Mononuclear cell (primary cell): ENCODE data around the gene CC2D1A. TPM values are rescaled to one million over a fixed set of nuclear protein-coding genes. Genes with fewer than 3 reads are reported as not detected.

Experiments
- H3K27me3 ChIP-seq: 2 replicates; pipeline ENCODE4 v1.6.0; 2011; ENCODE audit warnings: low read length, control low read depth; ENCODE audit not compliant: insufficient read depth
- H3K4me1 ChIP-seq: 2 replicates; pipeline ENCODE4 v1.5.1; 2011; ENCODE audit warnings: mild to moderate bottlenecking, low read length, control low read depth; ENCODE audit not compliant: insufficient read depth
- H3K4me3 ChIP-seq: 2 replicates; pipeline ENCODE4 v1.5.1; 2011; ENCODE audit warnings: mild to moderate bottlenecking, low read length, moderate library complexity
- H3K9me3 ChIP-seq: 2 replicates; pipeline ENCODE4 v1.5.1; 2011; ENCODE audit warnings: low read depth, mild to moderate bottlenecking, control low read depth, low read length
- total RNA-seq: library from RNA; depleted of rRNA; stranded (reverse); fragments of >200 nt; gene quantifications from one replicate; pipeline ENCODE4 v1.2.3, GENCODE V29; 2012

CC2D1A gene
- total RNA-seq, 1 donor, result 8.2 TPM

- Histone ChIP-seq H3K9me3 (no peaks in the 10 kb centered on the region), H3K4me3 (no peak overlapping the region), H3K27me3 (no peaks in the 10 kb centered on the region), H3K4me1 (peaks cover 18% of the 10 kb centered on the region)
These were observed 48.2 kb downstream of the CC2D1A start for GRCh38 chr19:13954185-13954584.

- no peaks in the 10 kb centered on the region for H3K27me3 ChIP-seq
- no peak overlapping the region for H3K4me3 ChIP-seq
- peaks cover 18% of the 10 kb centered on the region for H3K4me1 ChIP-seq
- H3K9me3 ChIP-seq, result no peaks in the 10 kb centered on the region
These were observed 49.8 kb downstream of the CC2D1A start for GRCh38 chr19:13955662-13956364.

DNA sequence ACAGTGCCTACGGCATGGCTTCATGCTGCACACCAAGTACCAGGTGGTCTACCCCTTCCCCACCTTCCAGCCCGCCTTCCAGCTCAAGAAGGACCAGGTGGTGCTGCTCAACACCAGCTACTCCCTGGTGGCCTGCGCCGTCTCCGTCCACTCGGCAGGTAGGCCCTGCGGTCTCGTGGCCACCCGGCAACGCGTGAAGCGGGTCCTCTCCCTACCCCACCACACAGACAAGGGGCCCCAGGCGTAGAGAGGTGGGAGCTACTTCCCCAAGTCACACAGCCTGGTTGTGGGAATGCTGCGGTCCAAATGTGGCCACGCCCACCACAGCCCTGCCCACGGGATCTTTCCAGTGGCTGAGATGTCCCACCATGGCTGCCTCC lies 50.4 kb downstream of the CC2D1A start:
- no peak overlapping the region for H3K4me3 ChIP-seq
- no peaks in the 10 kb centered on the region for H3K27me3 ChIP-seq
- no peaks in the 10 kb centered on the region for H3K9me3 ChIP-seq
- H3K4me1 ChIP-seq, result peaks cover 18% of the 10 kb centered on the region

DNA sequence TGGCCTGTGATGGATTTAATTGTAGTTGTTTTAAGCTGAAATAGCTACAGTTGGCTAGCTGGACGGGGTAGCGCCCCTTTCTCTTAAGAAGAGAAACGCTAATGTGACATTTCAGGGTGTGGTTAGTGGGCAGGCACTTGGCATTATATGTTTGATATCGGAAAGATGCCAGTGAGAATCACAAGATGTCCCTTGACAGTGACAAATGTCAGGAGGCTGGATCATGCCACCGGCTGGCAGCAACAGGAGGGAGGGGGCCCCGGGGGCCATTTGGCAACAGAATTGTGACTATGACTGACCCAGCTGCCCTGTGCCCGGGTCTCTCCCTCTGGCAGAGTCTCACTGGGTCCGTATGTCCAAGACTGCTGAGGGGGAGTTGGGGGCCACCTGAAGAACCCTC lies 51.0 kb downstream of the CC2D1A start:
- no peak overlapping the region for H3K4me3 ChIP-seq
- no peaks in the 10 kb centered on the region for H3K9me3 ChIP-seq
- H3K27me3 ChIP-seq, result no peaks in the 10 kb centered on the region
- H3K4me1 ChIP-seq, result peaks cover 12% of the 10 kb centered on the region

DNA sequence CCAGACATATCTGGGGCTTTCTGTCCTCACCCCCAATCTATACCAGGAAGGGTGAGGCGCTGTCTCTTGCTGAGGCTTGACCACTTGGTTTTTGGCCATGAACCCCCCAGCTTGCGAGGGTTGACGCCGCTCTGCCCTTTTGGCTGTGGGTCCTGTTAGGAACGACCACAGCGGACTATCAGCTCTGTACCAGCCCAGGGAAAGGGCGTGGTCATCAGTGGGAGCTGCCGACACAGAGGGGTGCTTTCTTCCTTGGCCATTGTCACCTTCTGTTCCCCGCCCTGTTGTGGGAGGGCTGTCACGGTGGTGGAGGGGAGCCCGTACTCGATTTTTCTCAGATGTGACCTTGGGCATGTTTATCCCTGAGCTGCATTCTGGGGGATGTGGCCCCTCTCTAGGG lies 52.0 kb downstream of the CC2D1A start:
- Histone ChIP-seq H3K27me3 (no peaks in the 10 kb centered on the region), H3K4me3 (no peak overlapping the region), H3K4me1 (peaks cover 10% of the 10 kb centered on the region), H3K9me3 (no peaks in the 10 kb centered on the region)

- no peak overlapping the region for H3K4me3 ChIP-seq
- H3K4me1 ChIP-seq, result no peaks in the 10 kb centered on the region
- H3K9me3 ChIP-seq, result no peaks in the 10 kb centered on the region
- no peaks in the 10 kb centered on the region for H3K27me3 ChIP-seq
These were observed 53.4 kb downstream of the CC2D1A start for GRCh38 chr19:13959141-13959961.

DNA sequence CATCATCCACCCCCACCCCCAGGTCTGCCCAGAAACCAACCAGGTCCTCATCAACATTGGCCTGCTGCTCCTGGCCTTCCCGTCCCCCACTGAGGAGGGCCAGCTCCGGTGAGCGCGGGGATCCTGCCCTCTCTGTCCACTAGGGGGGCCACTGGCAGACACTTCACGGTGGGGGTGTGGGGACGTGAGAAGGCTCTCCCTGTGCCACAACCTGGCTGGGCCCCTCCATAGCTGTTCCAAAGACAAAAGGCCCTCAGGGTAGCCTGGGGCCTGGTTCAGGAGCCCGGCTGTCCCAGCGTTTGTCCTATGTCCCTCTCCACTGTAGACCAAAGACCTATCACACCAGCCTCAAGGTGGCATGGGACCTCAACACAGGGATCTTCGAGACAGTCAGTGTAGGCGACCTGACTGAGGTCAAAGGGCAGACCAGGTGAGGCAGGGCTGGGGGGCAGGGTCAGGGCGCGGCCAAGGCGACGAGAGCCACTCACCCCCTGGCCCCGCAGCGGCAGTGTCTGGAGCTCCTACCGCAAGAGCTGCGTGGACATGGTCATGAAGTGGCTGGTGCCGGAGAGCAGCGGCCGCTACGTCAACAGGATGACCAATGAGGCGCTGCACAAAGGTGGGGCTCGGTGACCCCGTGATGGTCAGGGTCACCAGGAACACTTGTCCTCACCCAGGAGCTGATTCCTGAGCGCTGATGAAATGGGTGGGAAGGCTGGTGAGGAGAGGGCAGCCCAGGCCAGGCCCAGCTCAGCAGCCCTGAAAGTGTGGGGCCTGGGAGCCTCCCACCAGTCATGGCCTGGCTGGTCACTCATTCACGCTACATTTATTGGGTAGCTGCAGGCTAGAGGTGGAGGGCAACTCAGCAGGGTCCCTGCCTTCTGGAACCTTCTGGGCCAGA lies 54.2 kb downstream of the CC2D1A start:
- no peak overlapping the region for H3K4me3 ChIP-seq
- H3K4me1 ChIP-seq, result no peaks in the 10 kb centered on the region
- H3K27me3 ChIP-seq, result no peaks in the 10 kb centered on the region
- H3K9me3 ChIP-seq, result no peaks in the 10 kb centered on the region

GRCh38 chr19:13960863-13961784 lies 55.1 kb downstream of the CC2D1A start:
- no peak overlapping the region for H3K4me3 ChIP-seq
- no peaks in the 10 kb centered on the region for H3K27me3 ChIP-seq
- no peaks in the 10 kb centered on the region for H3K4me1 ChIP-seq
- H3K9me3 ChIP-seq, result no peaks in the 10 kb centered on the region

DNA sequence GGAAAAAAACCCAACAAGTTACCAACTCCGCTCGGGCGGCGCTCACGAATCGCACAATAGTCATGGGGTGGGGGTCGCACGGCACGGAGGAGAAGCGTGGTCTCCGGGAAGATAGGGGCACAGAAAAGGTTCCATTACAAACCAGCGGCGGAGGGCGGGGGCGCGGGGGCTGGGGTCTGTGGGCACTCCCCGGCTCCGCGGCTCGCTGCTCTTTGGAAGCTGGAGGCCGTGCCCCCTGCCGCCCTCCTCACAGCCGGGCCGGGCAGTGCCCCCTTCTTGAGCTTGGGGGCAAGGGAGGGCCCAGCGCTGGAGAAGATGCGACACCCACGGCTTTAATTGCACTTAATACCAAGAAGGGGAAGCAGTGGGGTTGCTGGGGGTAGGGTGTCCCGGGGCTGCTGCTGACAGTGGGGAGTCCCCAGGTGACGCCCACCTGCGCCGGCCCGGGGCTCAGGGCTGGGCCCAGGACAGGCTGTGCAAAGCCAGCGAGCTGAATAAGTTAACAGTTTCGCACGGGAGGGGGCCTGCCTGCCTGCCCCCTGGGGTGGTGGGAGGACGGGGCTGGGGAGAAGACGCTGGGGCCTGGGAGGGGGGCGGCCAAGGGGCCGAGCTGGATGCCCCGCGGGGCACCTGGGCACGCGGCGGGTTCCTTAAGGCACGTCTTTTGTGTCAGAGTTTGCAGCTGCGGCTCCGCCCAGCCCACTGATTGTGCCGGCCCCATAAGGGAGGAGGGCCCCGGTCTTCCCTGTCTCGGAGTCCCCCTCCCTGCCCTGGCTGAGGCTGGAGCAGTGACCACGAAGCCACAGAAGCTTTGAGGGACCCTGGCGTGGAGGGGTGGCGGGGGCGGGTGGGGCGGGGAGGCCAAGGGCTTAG lies 56.1 kb downstream of the CC2D1A start:
- H3K4me1 ChIP-seq, result no peaks in the 10 kb centered on the region

GRCh38 chr19:13962699-13963602 lies 57.0 kb downstream of the CC2D1A start:
- Histone ChIP-seq H3K9me3 (no peaks in the 10 kb centered on the region), H3K27me3 (no peaks in the 10 kb centered on the region), H3K4me3 (no peak overlapping the region), H3K4me1 (no peaks in the 10 kb centered on the region)

More for the DNA sequence above, 56.1 kb downstream of the CC2D1A start:
- Histone ChIP-seq H3K9me3 (no peaks in the 10 kb centered on the region), H3K4me3 (no peak overlapping the region), H3K27me3 (no peaks in the 10 kb centered on the region)

DNA sequence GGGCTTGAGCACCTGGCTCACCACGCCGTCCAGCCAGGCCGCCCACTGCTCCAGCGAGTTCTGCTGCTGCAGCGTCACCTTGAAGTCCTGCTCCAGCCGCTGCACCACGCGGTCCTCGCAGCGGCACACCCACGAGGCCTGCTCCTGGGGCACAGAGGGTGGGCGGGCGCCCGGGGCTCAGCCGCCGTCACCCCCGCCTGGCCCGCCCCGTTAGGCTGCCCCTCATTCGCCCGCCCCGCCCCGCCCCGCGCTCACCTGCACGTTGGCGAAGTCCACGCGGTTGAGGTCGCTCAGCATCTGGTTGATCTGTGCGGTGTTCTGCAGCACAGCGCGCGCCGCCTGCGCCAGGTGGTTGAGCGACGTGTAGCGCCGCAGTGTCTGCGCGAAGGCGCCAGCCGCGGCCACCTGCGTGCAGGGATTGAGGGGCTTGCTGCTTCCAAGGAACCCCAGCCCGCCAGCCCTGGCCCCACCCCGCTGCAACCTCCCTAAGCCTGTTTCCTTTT lies 57.7 kb downstream of the CC2D1A start:
- Histone ChIP-seq H3K4me1 (no peaks in the 10 kb centered on the region), H3K27me3 (no peaks in the 10 kb centered on the region), H3K4me3 (no peak overlapping the region), H3K9me3 (no peaks in the 10 kb centered on the region)

DNA sequence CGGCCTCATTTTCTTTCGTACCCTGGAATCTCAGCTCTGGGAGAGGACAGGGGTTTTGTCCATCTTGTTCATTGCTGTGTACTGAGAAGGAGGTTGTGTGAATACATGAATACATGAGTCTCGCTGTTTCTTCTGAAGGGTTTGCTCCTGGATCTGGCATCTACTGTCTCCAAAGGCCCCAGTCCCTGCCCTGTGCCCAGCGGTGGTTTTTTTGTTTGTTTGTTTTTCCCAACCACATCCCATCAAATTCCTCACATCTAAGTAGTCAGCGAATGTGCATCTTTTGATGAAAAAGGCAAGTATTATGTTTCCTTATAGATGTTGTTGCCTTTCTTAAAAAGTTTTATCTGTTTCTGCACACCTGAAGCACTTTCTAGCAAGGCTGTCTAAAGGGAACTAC lies 58.8 kb downstream of the CC2D1A start:
- Histone ChIP-seq H3K9me3 (no peaks in the 10 kb centered on the region), H3K4me3 (no peak overlapping the region), H3K27me3 (no peaks in the 10 kb centered on the region), H3K4me1 (no peaks in the 10 kb centered on the region)
